GM13976 (cell line): ENCODE data around the gene FAM222A.

Source experiments
- DNase-seq: peaks from one replicate; pipeline ENCODE4 v3.0.0; 2012; ENCODE audit warnings: low spot score
- CTCF ChIP-seq: IDR thresholded peaks from 2 replicates; pipeline ENCODE4 v1.5.1; 2012; ENCODE audit warnings: borderline replicate concordance, mild to moderate bottlenecking; ENCODE audit not compliant: insufficient read depth; ENCODE audit errors: extremely low read depth, missing control alignments, control extremely low read depth
- in situ Hi-C: fragments of 300-500 bp; cut with MboI; formaldehyde crosslinking; loops from one replicate; pipeline ENCODE4 v1.12.0; 2022; ENCODE audit warnings: low sequenced_read_pairs, mixed read lengths, inconsistent platforms; ENCODE audit not compliant: unreplicated experiment

The FAM222A gene

DNA sequence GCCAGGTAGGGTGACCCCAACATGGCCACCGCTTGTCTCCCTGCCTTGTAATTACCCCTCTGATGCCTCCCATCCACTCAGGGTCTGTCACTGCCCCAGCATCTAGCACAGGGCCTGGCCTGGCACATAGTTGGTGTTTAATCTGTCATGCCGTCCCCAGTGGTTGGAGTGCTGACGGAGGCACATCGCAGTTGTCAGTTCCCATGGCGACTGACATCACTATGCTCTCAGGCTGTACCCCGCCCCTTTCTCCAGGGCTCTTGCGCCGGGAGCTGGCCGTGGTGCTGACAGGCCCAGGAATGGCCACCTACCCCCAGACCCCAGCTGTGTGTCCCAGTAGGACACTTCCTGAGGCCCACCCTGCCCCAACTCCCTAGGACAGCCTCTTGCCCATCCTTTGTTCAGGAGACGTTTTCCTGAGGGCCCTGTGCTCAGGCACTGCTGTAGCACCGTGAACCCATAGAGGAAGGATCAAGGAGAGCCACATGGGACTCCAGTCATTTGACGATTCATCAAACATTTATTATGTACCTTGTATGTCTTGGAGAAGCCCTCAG lies 23.0 kb downstream of the FAM222A start:
- in situ Hi-C loops = no loop called here
- no peak for DNase-seq
- no peak for TF ChIP-seq CTCF

- in situ Hi-C loops = no loop called here
- no peak for DNase-seq
- TF ChIP-seq CTCF = no peak
Measured at GRCh38 chr12:109737126-109737525, 23.5 kb downstream of the FAM222A start.

DNA sequence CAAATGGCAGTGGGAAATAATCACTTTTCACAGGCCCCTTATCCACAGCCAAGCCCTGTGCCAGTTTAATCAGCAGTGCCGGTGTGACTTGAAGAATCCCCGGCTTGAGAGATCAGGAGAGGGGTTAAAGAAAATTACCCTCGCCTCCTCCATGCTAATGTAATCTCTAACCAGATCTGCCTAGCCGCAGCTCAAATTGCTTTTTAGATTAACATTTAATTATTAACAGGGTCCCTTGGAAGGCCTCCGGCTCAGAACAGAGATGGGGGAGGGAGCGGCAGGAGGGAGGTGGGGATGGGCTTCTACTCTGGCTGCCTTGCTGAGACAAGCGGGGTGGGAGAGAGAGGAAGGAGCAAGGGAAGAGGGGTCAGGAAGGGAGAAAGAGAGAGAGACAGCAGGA lies 24.0 kb downstream of the FAM222A start:
- no peak for TF ChIP-seq CTCF
- no peak for DNase-seq
- in situ Hi-C loops = no loop called here

DNA sequence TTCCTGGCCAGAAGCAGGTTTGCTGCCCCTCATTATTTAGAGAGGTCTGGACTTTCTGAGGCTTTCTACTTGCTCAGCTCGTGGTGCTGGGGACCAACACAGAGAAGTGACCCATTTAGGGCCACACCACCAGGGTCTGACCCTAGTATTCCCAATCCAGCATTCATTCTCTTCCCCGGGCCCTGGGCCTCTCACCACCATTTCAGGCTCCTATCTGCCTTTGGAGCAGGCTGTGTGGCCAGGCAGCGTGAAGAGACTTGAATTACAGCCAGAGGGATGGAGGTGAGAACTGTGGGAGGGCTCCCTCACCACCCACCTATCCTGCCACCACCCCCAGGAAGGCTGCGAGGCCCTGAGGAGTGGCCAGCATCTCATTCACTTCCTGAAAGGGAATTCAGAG lies 24.6 kb downstream of the FAM222A start:
- no peak for TF ChIP-seq CTCF
- in situ Hi-C loops = no loop called here
- DNase-seq = no peak

GRCh38 chr12:109738878-109739665 lies 25.4 kb downstream of the FAM222A start:
- in situ Hi-C loops = no loop called here
- no peak for TF ChIP-seq CTCF
- DNase-seq = no peak

GRCh38 chr12:109739747-109740693 lies 26.4 kb downstream of the FAM222A start:
- in situ Hi-C loops = no loop called here
- no peak for DNase-seq
- TF ChIP-seq CTCF = no peak
